K562 (cell line): ENCODE data around the gene CDKN1C. TPM values are rescaled to one million over a fixed set of nuclear protein-coding genes. Genes with fewer than 3 reads are reported as not detected.

ENCODE experiments used
- CHD1 ChIP-seq: fragments of 200-600 bp; sonication (generic); IDR thresholded peaks from one replicate; pipeline ENCODE4 v1.6.1; 2012; ENCODE audit warnings: mild to moderate bottlenecking, moderate library complexity, low read length, inconsistent platforms
- ESRRB ChIP-seq: fragments of 250-450 bp; sonication (Bioruptor Pico); IDR thresholded peaks from 2 replicates; pipeline ENCODE4 v1.5.0; 2020; ENCODE audit warnings: mild to moderate bottlenecking, moderate library complexity, borderline replicate concordance
- GATAD2B ChIP-seq: fragments of 450-650 bp; IDR thresholded peaks from 2 replicates; pipeline ENCODE4 v1.6.1; 2017; ENCODE audit warnings: mild to moderate bottlenecking, borderline replicate concordance
- HNRNPH1 ChIP-seq: fragments of 200-400 bp; formaldehyde crosslinking; optimal IDR thresholded peaks from 2 replicates; pipeline ENCODE3; 2017; ENCODE audit warnings: low read depth, mild to moderate bottlenecking, low read length, moderate library complexity
- KLF1 ChIP-seq: fragments of 450-650 bp; IDR thresholded peaks from 2 replicates; pipeline ENCODE4 v1.6.1; 2016; ENCODE audit warnings: missing genetic modification characterization, missing compliant biosample characterization
- LCOR ChIP-seq: sonication (generic); formaldehyde crosslinking; IDR thresholded peaks from 2 replicates; pipeline ENCODE4 v1.8.0; 2022; ENCODE audit warnings: mild to moderate bottlenecking, missing genetic modification reagents
- MAFK ChIP-seq: IDR thresholded peaks from 2 replicates; pipeline ENCODE4 v1.6.1; 2011; ENCODE audit warnings: low read length, improper control_type of control experiment
- MTF1 ChIP-seq: fragments of 250-450 bp; sonication (Bioruptor Pico); IDR thresholded peaks from 2 replicates; pipeline ENCODE4 v1.9.0; 2021; ENCODE audit warnings: moderate library complexity, mild to moderate bottlenecking, inconsistent platforms, borderline replicate concordance
- MXI1 ChIP-seq: IDR thresholded peaks from 2 replicates; pipeline ENCODE4 v1.6.1; 2011; ENCODE audit warnings: low read depth, mild to moderate bottlenecking, improper control_type of control experiment, low read length
- NCOA4 ChIP-seq: fragments of 450-650 bp; IDR thresholded peaks from 2 replicates; pipeline ENCODE4 v1.6.1; 2018; ENCODE audit warnings: mild to moderate bottlenecking; ENCODE audit not compliant: partially characterized antibody
- PML ChIP-seq: IDR thresholded peaks from 2 replicates; pipeline ENCODE4 v1.6.1; 2012; ENCODE audit warnings: low read length, inconsistent platforms
- SMARCC2 ChIP-seq: fragments of 450-650 bp; IDR thresholded peaks from 2 replicates; pipeline ENCODE4 v1.6.1; 2017; ENCODE audit warnings: antibody characterized with exemption, moderate library complexity, mild to moderate bottlenecking, low read depth
- STAT5A ChIP-seq: IDR thresholded peaks from 2 replicates; pipeline ENCODE4 v1.6.1; 2012; ENCODE audit warnings: low read length, inconsistent platforms, borderline replicate concordance
- ZBTB1 ChIP-seq: sonication (generic); formaldehyde crosslinking; IDR thresholded peaks from 2 replicates; pipeline ENCODE4 v1.8.1; 2023; ENCODE audit warnings: missing genetic modification reagents, low read depth, mild to moderate bottlenecking, borderline replicate concordance
- ZNF253 ChIP-seq: fragments of 250-450 bp; sonication (Bioruptor Pico); conservative IDR thresholded peaks from 2 replicates; pipeline ENCODE4 v1.6.1; 2021; ENCODE audit warnings: mild to moderate bottlenecking
- ZNF444 ChIP-seq: fragments of 250-450 bp; sonication (Bioruptor Pico); IDR thresholded peaks from 2 replicates; pipeline ENCODE4 v1.4.0; 2020; ENCODE audit warnings: mild to moderate bottlenecking, moderate library complexity
- polyA plus RNA-seq, 8 experiments: library from polyadenylated mRNA; depleted of rRNA in 4 of 8; stranded (reverse) in 5 of 8; unstranded in 3 of 8; fragments of >200 nt; fragmentation: Nextera tagmentation in 2 of 8; fragmentation: Illumina TruSeq in 1 of 8; extraction: Ambion mirVana in 2 of 8; extraction: Trizol in 1 of 8; gene quantifications; 2 replicates each; pipeline versions ENCODE4 v1.2.1 to v1.2.3, GENCODE V29; 2011 to 2014; ENCODE audit warnings: inconsistent platforms in 1 of 8, missing spikeins in 1 of 8
- total RNA-seq, 7 experiments: library from RNA; depleted of rRNA in 6 of 7; stranded (reverse); fragments of >200 nt in 6 of 7; fragmentation: Illumina TruSeq in 2 of 7; extraction: Trizol in 2 of 7; gene quantifications; 2 replicates each; pipeline versions ENCODE4 v1.2.1 to v1.2.3, GENCODE V29; 2011 to 2021; ENCODE audit warnings: low replicate concordance in 1 of 7
- TF ChIP-seq, protein P1 (sequence below): fragments of 450-650 bp; IDR thresholded peaks from 2 replicates; pipeline ENCODE4 v1.6.1; 2017; ENCODE audit warnings: antibody characterized with exemption
- TF ChIP-seq, protein P2 (sequence below): fragments of 250-450 bp; sonication (Bioruptor Pico); IDR thresholded peaks from 2 replicates; pipeline ENCODE4 v1.5.0; 2020; ENCODE audit warnings: mild to moderate bottlenecking, borderline replicate concordance
- TF ChIP-seq, protein P3 (sequence below): fragments of 200-800 bp; sonication (Bioruptor generic); IDR thresholded peaks from 2 replicates; pipeline ENCODE4 v1.6.1; 2017; ENCODE audit warnings: missing genetic modification characterization, missing compliant biosample characterization
- TF ChIP-seq, protein P4 (sequence below): fragments of 450-650 bp; IDR thresholded peaks from 2 replicates; pipeline ENCODE4 v1.7.0; 2016; ENCODE audit warnings: borderline replicate concordance

The CDKN1C gene
- total and polyA plus RNA-seq, 9 of the 15 experiments (the other 6 are each of a cell fraction or from before 2014, with no cell fraction given) = 2.8 to 21.1 (median 9.3) TPM

DNA sequence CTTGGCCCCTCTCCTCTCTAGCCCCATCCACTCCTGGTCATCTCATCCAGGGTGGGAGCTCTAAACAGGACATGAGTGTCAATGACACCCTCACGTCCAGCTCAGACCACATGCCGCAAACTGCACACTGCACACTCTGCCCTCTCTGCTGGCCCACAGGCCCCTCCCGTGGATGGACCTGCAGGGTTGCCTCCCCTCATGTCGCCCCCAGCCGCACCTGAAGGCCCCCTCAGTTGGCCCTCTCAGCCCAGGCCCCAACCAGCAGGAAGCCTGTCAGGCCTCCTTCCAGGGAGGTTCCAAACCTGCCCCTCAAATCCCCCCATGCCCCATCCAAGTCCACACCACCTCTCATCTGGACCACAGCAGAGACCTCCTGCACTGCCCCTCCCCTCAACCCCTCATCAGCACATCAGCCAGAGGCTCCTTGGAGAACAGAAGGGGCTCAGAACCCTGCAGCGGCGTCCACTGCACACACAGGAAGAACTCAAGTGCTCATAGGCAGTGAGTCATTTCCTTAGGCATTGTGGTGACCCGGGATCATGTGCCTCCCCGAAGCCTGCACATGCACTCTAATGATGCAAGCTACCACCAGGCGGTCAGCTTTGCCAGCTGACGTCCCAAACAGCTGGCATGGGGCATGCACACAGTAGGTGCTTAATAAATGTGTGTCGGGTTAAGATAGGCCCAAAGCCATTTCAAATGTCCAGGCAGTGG lies 12.9 kb upstream of the CDKN1C start (continued):
- TF ChIP-seq, protein P1, sequence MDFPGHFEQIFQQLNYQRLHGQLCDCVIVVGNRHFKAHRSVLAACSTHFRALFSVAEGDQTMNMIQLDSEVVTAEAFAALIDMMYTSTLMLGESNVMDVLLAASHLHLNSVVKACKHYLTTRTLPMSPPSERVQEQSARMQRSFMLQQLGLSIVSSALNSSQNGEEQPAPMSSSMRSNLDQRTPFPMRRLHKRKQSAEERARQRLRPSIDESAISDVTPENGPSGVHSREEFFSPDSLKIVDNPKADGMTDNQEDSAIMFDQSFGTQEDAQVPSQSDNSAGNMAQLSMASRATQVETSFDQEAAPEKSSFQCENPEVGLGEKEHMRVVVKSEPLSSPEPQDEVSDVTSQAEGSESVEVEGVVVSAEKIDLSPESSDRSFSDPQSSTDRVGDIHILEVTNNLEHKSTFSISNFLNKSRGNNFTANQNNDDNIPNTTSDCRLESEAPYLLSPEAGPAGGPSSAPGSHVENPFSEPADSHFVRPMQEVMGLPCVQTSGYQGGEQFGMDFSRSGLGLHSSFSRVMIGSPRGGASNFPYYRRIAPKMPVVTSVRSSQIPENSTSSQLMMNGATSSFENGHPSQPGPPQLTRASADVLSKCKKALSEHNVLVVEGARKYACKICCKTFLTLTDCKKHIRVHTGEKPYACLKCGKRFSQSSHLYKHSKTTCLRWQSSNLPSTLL = no peak
- TF ChIP-seq SMARCC2 = no peak
- TF ChIP-seq, protein P2, sequence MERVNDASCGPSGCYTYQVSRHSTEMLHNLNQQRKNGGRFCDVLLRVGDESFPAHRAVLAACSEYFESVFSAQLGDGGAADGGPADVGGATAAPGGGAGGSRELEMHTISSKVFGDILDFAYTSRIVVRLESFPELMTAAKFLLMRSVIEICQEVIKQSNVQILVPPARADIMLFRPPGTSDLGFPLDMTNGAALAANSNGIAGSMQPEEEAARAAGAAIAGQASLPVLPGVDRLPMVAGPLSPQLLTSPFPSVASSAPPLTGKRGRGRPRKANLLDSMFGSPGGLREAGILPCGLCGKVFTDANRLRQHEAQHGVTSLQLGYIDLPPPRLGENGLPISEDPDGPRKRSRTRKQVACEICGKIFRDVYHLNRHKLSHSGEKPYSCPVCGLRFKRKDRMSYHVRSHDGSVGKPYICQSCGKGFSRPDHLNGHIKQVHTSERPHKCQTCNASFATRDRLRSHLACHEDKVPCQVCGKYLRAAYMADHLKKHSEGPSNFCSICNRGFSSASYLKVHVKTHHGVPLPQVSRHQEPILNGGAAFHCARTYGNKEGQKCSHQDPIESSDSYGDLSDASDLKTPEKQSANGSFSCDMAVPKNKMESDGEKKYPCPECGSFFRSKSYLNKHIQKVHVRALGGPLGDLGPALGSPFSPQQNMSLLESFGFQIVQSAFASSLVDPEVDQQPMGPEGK (CRISPR knock-in tag) = no peak
- TF ChIP-seq MTF1 (CRISPR knock-in tag) = no peak
- no peak for TF ChIP-seq GATAD2B
- no peak for TF ChIP-seq HNRNPH1
- TF ChIP-seq LCOR (CRISPR knock-in tag) = no peak
- peak; percentile 74 for TF ChIP-seq ZBTB1 (CRISPR knock-in tag)
- TF ChIP-seq, protein P3, sequence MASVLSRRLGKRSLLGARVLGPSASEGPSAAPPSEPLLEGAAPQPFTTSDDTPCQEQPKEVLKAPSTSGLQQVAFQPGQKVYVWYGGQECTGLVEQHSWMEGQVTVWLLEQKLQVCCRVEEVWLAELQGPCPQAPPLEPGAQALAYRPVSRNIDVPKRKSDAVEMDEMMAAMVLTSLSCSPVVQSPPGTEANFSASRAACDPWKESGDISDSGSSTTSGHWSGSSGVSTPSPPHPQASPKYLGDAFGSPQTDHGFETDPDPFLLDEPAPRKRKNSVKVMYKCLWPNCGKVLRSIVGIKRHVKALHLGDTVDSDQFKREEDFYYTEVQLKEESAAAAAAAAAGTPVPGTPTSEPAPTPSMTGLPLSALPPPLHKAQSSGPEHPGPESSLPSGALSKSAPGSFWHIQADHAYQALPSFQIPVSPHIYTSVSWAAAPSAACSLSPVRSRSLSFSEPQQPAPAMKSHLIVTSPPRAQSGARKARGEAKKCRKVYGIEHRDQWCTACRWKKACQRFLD (CRISPR knock-in tag) = peak; percentile 86
- TF ChIP-seq NCOA4 = no peak
- no peak for TF ChIP-seq MAFK
- TF ChIP-seq ZNF444 (CRISPR knock-in tag) = no peak
- TF ChIP-seq, protein P4, sequence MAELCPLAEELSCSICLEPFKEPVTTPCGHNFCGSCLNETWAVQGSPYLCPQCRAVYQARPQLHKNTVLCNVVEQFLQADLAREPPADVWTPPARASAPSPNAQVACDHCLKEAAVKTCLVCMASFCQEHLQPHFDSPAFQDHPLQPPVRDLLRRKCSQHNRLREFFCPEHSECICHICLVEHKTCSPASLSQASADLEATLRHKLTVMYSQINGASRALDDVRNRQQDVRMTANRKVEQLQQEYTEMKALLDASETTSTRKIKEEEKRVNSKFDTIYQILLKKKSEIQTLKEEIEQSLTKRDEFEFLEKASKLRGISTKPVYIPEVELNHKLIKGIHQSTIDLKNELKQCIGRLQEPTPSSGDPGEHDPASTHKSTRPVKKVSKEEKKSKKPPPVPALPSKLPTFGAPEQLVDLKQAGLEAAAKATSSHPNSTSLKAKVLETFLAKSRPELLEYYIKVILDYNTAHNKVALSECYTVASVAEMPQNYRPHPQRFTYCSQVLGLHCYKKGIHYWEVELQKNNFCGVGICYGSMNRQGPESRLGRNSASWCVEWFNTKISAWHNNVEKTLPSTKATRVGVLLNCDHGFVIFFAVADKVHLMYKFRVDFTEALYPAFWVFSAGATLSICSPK = no peak
- TF ChIP-seq PML = no peak
- no peak for TF ChIP-seq ESRRB (CRISPR knock-in tag)
- TF ChIP-seq KLF1 = no peak
- no peak for TF ChIP-seq CHD1
- no peak for TF ChIP-seq ZNF253 (CRISPR knock-in tag)
- no peak for TF ChIP-seq MXI1
- TF ChIP-seq STAT5A = no peak
